OCI-LY7 (cell line): ENCODE measurements around the gene SLC4A1AP.

Experiments used
- EZH2phosphoT487 ChIP-seq: fragments of 200-600 bp; sonication (generic); IDR thresholded peaks from 2 replicates; pipeline ENCODE4 v1.6.1; 2018; ENCODE audit warnings: low read depth, borderline replicate concordance, mild to moderate bottlenecking, mixed run types, antibody characterized with exemption, low read length, moderate library complexity, mixed read lengths
- TF ChIP-seq, protein P1 (sequence below): fragments of 200-600 bp; sonication (generic); conservative IDR thresholded peaks from 2 replicates; pipeline ENCODE4 v1.5.1; 2014; ENCODE audit warnings: mild to moderate bottlenecking, antibody characterized with exemption, low read length, moderate library complexity, mixed read lengths

GRCh38 chr2:27690052-27690451 is 26.4 kb downstream of the SLC4A1AP start:
- TF ChIP-seq, protein P1, sequence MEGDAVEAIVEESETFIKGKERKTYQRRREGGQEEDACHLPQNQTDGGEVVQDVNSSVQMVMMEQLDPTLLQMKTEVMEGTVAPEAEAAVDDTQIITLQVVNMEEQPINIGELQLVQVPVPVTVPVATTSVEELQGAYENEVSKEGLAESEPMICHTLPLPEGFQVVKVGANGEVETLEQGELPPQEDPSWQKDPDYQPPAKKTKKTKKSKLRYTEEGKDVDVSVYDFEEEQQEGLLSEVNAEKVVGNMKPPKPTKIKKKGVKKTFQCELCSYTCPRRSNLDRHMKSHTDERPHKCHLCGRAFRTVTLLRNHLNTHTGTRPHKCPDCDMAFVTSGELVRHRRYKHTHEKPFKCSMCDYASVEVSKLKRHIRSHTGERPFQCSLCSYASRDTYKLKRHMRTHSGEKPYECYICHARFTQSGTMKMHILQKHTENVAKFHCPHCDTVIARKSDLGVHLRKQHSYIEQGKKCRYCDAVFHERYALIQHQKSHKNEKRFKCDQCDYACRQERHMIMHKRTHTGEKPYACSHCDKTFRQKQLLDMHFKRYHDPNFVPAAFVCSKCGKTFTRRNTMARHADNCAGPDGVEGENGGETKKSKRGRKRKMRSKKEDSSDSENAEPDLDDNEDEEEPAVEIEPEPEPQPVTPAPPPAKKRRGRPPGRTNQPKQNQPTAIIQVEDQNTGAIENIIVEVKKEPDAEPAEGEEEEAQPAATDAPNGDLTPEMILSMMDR: no peak
- TF ChIP-seq EZH2phosphoT487: no peak
